ENCODE results near the gene SNAPC1. TPM values are rescaled to one million over a fixed set of nuclear protein-coding genes. Genes with fewer than 3 reads are reported as not detected.

Gene SNAPC1
- total and polyA plus RNA-seq, 9 of the 15 experiments (the other 6 are each of a cell fraction or from before 2014, with no cell fraction given) = 3.7 to 9.0 (median 7.9) TPM

DNA sequence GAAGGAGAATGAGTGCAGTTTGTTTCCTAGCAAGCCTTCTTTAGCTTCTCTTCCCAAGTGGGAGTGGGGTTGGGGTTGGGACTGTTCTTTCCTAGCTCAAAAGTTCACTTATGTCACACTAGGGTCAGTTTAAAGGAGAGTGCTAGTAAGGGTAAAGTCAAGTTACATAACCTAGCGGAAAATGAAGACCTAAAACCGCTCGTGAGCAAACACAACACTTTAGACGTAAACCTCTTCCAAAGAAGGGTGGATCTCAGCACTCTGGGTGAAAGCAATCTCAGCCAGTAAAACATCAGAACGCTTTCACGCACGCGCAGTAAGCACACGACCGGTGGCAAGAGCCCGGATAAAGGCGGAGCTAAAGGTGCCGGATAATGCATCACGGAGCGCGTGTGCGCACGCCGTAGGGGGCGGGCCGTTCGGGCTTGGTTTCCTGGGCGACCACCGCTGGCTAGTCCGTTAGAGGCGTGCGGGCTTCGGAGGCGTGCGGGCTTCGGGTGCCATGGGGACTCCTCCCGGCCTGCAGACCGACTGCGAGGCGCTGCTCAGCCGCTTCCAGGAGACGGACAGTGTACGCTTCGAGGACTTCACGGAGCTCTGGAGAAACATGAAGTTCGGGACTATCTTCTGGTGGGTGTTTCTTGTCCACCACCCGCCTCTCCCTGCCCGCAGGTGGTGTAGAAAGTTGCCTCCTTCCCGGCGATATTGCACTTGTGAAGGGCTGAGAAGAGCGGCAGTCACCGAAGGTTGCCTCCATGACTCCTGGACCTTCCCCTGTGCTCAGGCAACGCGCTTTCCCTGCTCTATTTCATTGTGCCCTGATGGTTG, at the start of gene SNAPC1 (continued):
- TF ChIP-seq, protein P1, sequence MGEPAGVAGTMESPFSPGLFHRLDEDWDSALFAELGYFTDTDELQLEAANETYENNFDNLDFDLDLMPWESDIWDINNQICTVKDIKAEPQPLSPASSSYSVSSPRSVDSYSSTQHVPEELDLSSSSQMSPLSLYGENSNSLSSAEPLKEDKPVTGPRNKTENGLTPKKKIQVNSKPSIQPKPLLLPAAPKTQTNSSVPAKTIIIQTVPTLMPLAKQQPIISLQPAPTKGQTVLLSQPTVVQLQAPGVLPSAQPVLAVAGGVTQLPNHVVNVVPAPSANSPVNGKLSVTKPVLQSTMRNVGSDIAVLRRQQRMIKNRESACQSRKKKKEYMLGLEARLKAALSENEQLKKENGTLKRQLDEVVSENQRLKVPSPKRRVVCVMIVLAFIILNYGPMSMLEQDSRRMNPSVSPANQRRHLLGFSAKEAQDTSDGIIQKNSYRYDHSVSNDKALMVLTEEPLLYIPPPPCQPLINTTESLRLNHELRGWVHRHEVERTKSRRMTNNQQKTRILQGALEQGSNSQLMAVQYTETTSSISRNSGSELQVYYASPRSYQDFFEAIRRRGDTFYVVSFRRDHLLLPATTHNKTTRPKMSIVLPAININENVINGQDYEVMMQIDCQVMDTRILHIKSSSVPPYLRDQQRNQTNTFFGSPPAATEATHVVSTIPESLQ (CRISPR knock-in tag; IDR thresholded peaks at IDR 0.05) = no peak
- TF ChIP-seq BRD9 (IDR thresholded peaks at IDR 0.05; ENCODE audit: low read depth, partially characterized antibody) = no peak
- peak; percentile 92 to 93 for TF ChIP-seq NRF1 (conservative IDR thresholded peaks at IDR 0.05 in 1 of 2, IDR thresholded peaks at IDR 0.05 in 1 of 2)
- TF ChIP-seq KAT2B (IDR thresholded peaks at IDR 0.05; ENCODE audit: low read depth, low read length) = no peak
- TF ChIP-seq CBFA2T3 (IDR thresholded peaks at IDR 0.05) = no peak
- peak in 1 of 2 experiments; percentile 82; a peak in 2 of 4 replicates for TF ChIP-seq HDAC1 (IDR thresholded peaks at IDR 0.05)
- peak; percentile 62; the same call in 1 of the 2 replicates for TF ChIP-seq L3MBTL2 (IDR thresholded peaks at IDR 0.05)
- peak; percentile 48; the same call in 1 of the 2 replicates for TF ChIP-seq SP1 (CRISPR knock-in tag; IDR thresholded peaks at IDR 0.05)
- TF ChIP-seq, protein P2, sequence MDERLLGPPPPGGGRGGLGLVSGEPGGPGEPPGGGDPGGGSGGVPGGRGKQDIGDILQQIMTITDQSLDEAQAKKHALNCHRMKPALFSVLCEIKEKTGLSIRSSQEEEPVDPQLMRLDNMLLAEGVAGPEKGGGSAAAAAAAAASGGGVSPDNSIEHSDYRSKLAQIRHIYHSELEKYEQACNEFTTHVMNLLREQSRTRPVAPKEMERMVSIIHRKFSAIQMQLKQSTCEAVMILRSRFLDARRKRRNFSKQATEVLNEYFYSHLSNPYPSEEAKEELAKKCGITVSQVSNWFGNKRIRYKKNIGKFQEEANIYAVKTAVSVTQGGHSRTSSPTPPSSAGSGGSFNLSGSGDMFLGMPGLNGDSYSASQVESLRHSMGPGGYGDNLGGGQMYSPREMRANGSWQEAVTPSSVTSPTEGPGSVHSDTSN (CRISPR knock-in tag; IDR thresholded peaks at IDR 0.05; ENCODE audit: low read depth) = no peak
- TF ChIP-seq, protein P2 (tag; conservative IDR thresholded peaks at IDR 0.05; ENCODE audit: low read depth) = peak; percentile 77
- TF ChIP-seq, protein P3, sequence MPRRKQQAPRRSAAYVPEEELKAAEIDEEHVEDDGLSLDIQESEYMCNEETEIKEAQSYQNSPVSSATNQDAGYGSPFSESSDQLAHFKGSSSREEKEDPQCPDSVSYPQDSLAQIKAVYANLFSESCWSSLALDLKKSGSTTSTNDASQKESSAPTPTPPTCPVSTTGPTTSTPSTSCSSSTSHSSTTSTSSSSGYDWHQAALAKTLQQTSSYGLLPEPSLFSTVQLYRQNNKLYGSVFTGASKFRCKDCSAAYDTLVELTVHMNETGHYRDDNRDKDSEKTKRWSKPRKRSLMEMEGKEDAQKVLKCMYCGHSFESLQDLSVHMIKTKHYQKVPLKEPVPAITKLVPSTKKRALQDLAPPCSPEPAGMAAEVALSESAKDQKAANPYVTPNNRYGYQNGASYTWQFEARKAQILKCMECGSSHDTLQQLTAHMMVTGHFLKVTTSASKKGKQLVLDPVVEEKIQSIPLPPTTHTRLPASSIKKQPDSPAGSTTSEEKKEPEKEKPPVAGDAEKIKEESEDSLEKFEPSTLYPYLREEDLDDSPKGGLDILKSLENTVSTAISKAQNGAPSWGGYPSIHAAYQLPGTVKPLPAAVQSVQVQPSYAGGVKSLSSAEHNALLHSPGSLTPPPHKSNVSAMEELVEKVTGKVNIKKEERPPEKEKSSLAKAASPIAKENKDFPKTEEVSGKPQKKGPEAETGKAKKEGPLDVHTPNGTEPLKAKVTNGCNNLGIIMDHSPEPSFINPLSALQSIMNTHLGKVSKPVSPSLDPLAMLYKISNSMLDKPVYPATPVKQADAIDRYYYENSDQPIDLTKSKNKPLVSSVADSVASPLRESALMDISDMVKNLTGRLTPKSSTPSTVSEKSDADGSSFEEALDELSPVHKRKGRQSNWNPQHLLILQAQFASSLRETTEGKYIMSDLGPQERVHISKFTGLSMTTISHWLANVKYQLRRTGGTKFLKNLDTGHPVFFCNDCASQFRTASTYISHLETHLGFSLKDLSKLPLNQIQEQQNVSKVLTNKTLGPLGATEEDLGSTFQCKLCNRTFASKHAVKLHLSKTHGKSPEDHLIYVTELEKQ (CRISPR knock-in tag; IDR thresholded peaks at IDR 0.05) = no peak
- TF ChIP-seq ZBTB1 (CRISPR knock-in tag; IDR thresholded peaks at IDR 0.05; ENCODE audit: borderline replicate concordance, low read depth) = peak; percentile 80; the same call in 1 of the 2 replicates
- TF ChIP-seq RCOR1 (IDR thresholded peaks at IDR 0.05; ENCODE audit: borderline replicate concordance in 1 of 2, low read depth in 2 of 2, low read length in 2 of 2) = peak in 1 of 2 experiments; percentile 20; a peak in 1 of 4 replicates
- TF ChIP-seq, protein P4, sequence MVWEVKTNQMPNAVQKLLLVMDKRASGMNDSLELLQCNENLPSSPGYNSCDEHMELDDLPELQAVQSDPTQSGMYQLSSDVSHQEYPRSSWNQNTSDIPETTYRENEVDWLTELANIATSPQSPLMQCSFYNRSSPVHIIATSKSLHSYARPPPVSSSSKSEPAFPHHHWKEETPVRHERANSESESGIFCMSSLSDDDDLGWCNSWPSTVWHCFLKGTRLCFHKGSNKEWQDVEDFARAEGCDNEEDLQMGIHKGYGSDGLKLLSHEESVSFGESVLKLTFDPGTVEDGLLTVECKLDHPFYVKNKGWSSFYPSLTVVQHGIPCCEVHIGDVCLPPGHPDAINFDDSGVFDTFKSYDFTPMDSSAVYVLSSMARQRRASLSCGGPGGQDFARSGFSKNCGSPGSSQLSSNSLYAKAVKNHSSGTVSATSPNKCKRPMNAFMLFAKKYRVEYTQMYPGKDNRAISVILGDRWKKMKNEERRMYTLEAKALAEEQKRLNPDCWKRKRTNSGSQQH (CRISPR knock-in tag; IDR thresholded peaks at IDR 0.05) = no peak
- no peak for TF ChIP-seq MAZ (CRISPR knock-in tag; conservative IDR thresholded peaks at IDR 0.05 in 1 of 2, IDR thresholded peaks at IDR 0.05 in 1 of 2)
- TF ChIP-seq POLR2A (conservative IDR thresholded peaks at IDR 0.05) = peak; percentile 73
- TF ChIP-seq, protein P5, sequence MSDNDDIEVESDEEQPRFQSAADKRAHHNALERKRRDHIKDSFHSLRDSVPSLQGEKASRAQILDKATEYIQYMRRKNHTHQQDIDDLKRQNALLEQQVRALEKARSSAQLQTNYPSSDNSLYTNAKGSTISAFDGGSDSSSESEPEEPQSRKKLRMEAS (CRISPR knock-in tag; IDR thresholded peaks at IDR 0.05) = peak; percentile 76

Measured in K562 (cell line).